Colonic mucosa (tissue), 4 donors: ENCODE data around the gene CYB5B. TPM values are rescaled to one million over a fixed set of nuclear protein-coding genes. Genes with fewer than 3 reads are reported as not detected.

Experiments
- DNase-seq: peaks from one replicate; pipeline ENCODE4 v3.0.0-alpha.2; 2020
- H3K27ac ChIP-seq: fragments of 200-600 bp; one replicate; pipeline ENCODE4 v1.8.0; 2021
- H3K27me3 ChIP-seq: fragments of 200-600 bp; one replicate; pipeline ENCODE4 v1.8.0; 2021
- H3K36me3 ChIP-seq: fragments of 200-600 bp; one replicate; pipeline ENCODE4 v1.8.0; 2021
- H3K4me1 ChIP-seq: fragments of 200-600 bp; one replicate; pipeline ENCODE4 v1.8.0; 2021; ENCODE audit warnings: mild to moderate bottlenecking
- H3K4me3 ChIP-seq: fragments of 200-600 bp; one replicate; pipeline ENCODE4 v1.8.0; 2021
- H3K9ac ChIP-seq, 2 donors: one replicate each; pipeline ENCODE4 v1.7.0; 2013; ENCODE audit warnings: control low read depth in 2 of 2, low read depth in 2 of 2, low read length in 2 of 2
- H3K9me3 ChIP-seq: fragments of 200-600 bp; one replicate; pipeline ENCODE4 v1.8.0; 2021
- intact Hi-C: fragments of 100-400 bp; cut with DNase I; formaldehyde crosslinking; loops from one replicate; pipeline ENCODE4 v1.14.1; 2022
- total RNA-seq, 2 donors: library from RNA; stranded (reverse); fragmentation: NEBNext Ultra II Directional in 1 of 2; extraction: Animal tissue kit (Norgen Biotek cat#: 25700) in 1 of 2; gene quantifications; one replicate each; pipeline ENCODE4 v1.2.1, GENCODE V29; 2021
- TF ChIP-seq, protein P1 (sequence below): fragments of 200-600 bp; IDR thresholded peaks from one replicate; pipeline ENCODE4 v1.8.0; 2022; ENCODE audit warnings: antibody characterized with exemption, mild to moderate bottlenecking
- donor health status: healthy.
- donor health status: DM: no; HTN: no; CAD: no.
- donor health status: DM: no; HTN: no; CAD: no.

Gene CYB5B
- total RNA-seq, 2 donors from 2014 or later = 166 to 220 TPM

GRCh38 chr16:69463876-69464275, 39.5 kb downstream of the CYB5B start:
- TF ChIP-seq, protein P1, sequence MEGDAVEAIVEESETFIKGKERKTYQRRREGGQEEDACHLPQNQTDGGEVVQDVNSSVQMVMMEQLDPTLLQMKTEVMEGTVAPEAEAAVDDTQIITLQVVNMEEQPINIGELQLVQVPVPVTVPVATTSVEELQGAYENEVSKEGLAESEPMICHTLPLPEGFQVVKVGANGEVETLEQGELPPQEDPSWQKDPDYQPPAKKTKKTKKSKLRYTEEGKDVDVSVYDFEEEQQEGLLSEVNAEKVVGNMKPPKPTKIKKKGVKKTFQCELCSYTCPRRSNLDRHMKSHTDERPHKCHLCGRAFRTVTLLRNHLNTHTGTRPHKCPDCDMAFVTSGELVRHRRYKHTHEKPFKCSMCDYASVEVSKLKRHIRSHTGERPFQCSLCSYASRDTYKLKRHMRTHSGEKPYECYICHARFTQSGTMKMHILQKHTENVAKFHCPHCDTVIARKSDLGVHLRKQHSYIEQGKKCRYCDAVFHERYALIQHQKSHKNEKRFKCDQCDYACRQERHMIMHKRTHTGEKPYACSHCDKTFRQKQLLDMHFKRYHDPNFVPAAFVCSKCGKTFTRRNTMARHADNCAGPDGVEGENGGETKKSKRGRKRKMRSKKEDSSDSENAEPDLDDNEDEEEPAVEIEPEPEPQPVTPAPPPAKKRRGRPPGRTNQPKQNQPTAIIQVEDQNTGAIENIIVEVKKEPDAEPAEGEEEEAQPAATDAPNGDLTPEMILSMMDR = no peak
- intact Hi-C loops = no loop called here
- Histone ChIP-seq H3K36me3 (peaks cover 3% of the 10 kb centered on the region), H3K27me3 (no peaks in the 10 kb centered on the region), H3K27ac (no peak overlapping the region), H3K9me3 (no peaks in the 10 kb centered on the region), H3K4me1 (no peaks in the 10 kb centered on the region), H3K9ac (no peak overlapping the region), H3K4me3 (no peak overlapping the region)
- DNase-seq = no peak

- peak overlapping the region in 1 of 2 donors; percentile 21 for H3K9ac ChIP-seq
- peaks cover 3% of the 10 kb centered on the region for H3K36me3 ChIP-seq
- intact Hi-C loops = no loop called here
- no peaks in the 10 kb centered on the region for H3K4me1 ChIP-seq
- no peaks in the 10 kb centered on the region for H3K27me3 ChIP-seq
- no peaks in the 10 kb centered on the region for H3K9me3 ChIP-seq
- H3K4me3 ChIP-seq = no peak overlapping the region
- no peak overlapping the region for H3K27ac ChIP-seq
- DNase-seq = peak; percentile 27
- TF ChIP-seq, protein P1 = no peak
Measured at GRCh38 chr16:69465083-69465721, 40.8 kb downstream of the CYB5B start.

GRCh38 chr16:69465881-69466280, 41.5 kb downstream of the CYB5B start:
- intact Hi-C loops = no loop called here
- no peak overlapping the region for H3K9ac ChIP-seq
- no peaks in the 10 kb centered on the region for H3K4me1 ChIP-seq

GRCh38 chr16:69466547-69466946, 42.1 kb downstream of the CYB5B start:
- TF ChIP-seq, protein P1 = no peak
- DNase-seq = no peak
- no peak overlapping the region for H3K9ac ChIP-seq
- H3K36me3 ChIP-seq = peaks cover 3% of the 10 kb centered on the region
- intact Hi-C loops = no loop called here
- H3K4me1 ChIP-seq = no peaks in the 10 kb centered on the region
- no peaks in the 10 kb centered on the region for H3K27me3 ChIP-seq
- H3K4me3 ChIP-seq = no peak overlapping the region
- H3K9me3 ChIP-seq = no peaks in the 10 kb centered on the region
- no peak overlapping the region for H3K27ac ChIP-seq

More at GRCh38 chr16:69465881-69466280, 41.5 kb downstream of the CYB5B start:
- DNase-seq = no peak
- Histone ChIP-seq H3K36me3 (peaks cover 3% of the 10 kb centered on the region), H3K9me3 (no peaks in the 10 kb centered on the region), H3K27me3 (no peaks in the 10 kb centered on the region), H3K4me3 (no peak overlapping the region), H3K27ac (no peak overlapping the region)
- TF ChIP-seq, protein P1 = no peak

- DNase-seq = no peak
Measured at GRCh38 chr16:69467080-69467479, 42.7 kb downstream of the CYB5B start.

More at GRCh38 chr16:69467080-69467479, 42.7 kb downstream of the CYB5B start:
- intact Hi-C loops = no loop called here
- H3K27ac ChIP-seq = no peak overlapping the region
- no peak overlapping the region for H3K4me3 ChIP-seq
- peaks cover 3% of the 10 kb centered on the region for H3K36me3 ChIP-seq
- no peaks in the 10 kb centered on the region for H3K4me1 ChIP-seq
- H3K27me3 ChIP-seq = no peaks in the 10 kb centered on the region
- TF ChIP-seq, protein P1 = no peak
- H3K9me3 ChIP-seq = no peaks in the 10 kb centered on the region
- H3K9ac ChIP-seq = no peak overlapping the region
